ENCODE results near the gene RGPD3.
"Not testable (repeated sequence)": the region's sequence is repeated elsewhere in the genome, so short reads cannot be mapped to it uniquely, and the experiment has no call there.

RGPD3 gene

GRCh38 chr2:106492913-106493312 lies 24.7 kb upstream of the RGPD3 start:
- H3K4me3 ChIP-seq (ENCODE audit: low read depth, low read length), result not testable (repeated sequence)

GRCh38 chr2:106492399-106492798 lies 24.2 kb upstream of the RGPD3 start:
- not testable (repeated sequence) for H3K4me3 ChIP-seq (ENCODE audit: low read depth, low read length)

GRCh38 chr2:106489701-106490100 lies 21.5 kb upstream of the RGPD3 start:
- not testable (repeated sequence) for H3K4me3 ChIP-seq (ENCODE audit: low read depth, low read length)

- H3K4me3 ChIP-seq (ENCODE audit: low read depth, low read length), result not testable (repeated sequence)
Observed at GRCh38 chr2:106487386-106488191, 19.4 kb upstream of the RGPD3 start.

- H3K4me3 ChIP-seq (ENCODE audit: low read depth, low read length), result not testable (repeated sequence)
Observed at GRCh38 chr2:106486551-106487385, 18.6 kb upstream of the RGPD3 start, which contains the start of gene CD8B2. Gene CD8B2, plus strand, starts transcription at chr2:106487364. Its CDS starts 63 bp downstream, at chr2:106487427.

- not testable (repeated sequence) for H3K4me3 ChIP-seq (ENCODE audit: low read depth, low read length)
Observed at GRCh38 chr2:106479563-106479962, 11.3 kb upstream of the RGPD3 start.

GRCh38 chr2:106477647-106478046 lies 9.4 kb upstream of the RGPD3 start:
- H3K4me3 ChIP-seq (ENCODE audit: low read depth, low read length), result not testable (repeated sequence)

- not testable (repeated sequence) for H3K4me3 ChIP-seq (ENCODE audit: low read depth, low read length)
Observed at GRCh38 chr2:106470658-106471057, 2.4 kb upstream of the RGPD3 start.

GRCh38 chr2:106467516-106467915 lies 697 bp downstream of the RGPD3 start:
- not testable (repeated sequence) for H3K4me3 ChIP-seq (ENCODE audit: low read depth, low read length)

GRCh38 chr2:106461882-106462281 lies 6.3 kb downstream of the RGPD3 start:
- not testable (repeated sequence) for H3K4me3 ChIP-seq (ENCODE audit: low read depth, low read length)

- not testable (repeated sequence) for H3K4me3 ChIP-seq (ENCODE audit: low read depth, low read length)
Observed at GRCh38 chr2:106390680-106391079, 77.5 kb downstream of the RGPD3 start.

- not testable (repeated sequence) for H3K4me3 ChIP-seq (ENCODE audit: low read depth, low read length)
Observed at GRCh38 chr2:106388814-106389410, 79.3 kb downstream of the RGPD3 start.

- H3K4me3 ChIP-seq (ENCODE audit: low read depth, low read length), result not testable (repeated sequence)
Observed at GRCh38 chr2:106384548-106384947, 83.7 kb downstream of the RGPD3 start.

GRCh38 chr2:106381867-106382266 lies 86.3 kb downstream of the RGPD3 start:
- H3K4me3 ChIP-seq (ENCODE audit: low read depth, low read length), result not testable (repeated sequence)

- H3K4me3 ChIP-seq (ENCODE audit: low read depth, low read length), result not testable (repeated sequence)
Observed at GRCh38 chr2:106379567-106379966, 88.6 kb downstream of the RGPD3 start.

GRCh38 chr2:106369182-106369581 lies 99.0 kb downstream of the RGPD3 start:
- not testable (repeated sequence) for H3K4me3 ChIP-seq (ENCODE audit: low read depth, low read length)

Measured in GM12875 (cell line).